ENCODE data around the gene KCNE1.

- TF ChIP-seq, protein P1, sequence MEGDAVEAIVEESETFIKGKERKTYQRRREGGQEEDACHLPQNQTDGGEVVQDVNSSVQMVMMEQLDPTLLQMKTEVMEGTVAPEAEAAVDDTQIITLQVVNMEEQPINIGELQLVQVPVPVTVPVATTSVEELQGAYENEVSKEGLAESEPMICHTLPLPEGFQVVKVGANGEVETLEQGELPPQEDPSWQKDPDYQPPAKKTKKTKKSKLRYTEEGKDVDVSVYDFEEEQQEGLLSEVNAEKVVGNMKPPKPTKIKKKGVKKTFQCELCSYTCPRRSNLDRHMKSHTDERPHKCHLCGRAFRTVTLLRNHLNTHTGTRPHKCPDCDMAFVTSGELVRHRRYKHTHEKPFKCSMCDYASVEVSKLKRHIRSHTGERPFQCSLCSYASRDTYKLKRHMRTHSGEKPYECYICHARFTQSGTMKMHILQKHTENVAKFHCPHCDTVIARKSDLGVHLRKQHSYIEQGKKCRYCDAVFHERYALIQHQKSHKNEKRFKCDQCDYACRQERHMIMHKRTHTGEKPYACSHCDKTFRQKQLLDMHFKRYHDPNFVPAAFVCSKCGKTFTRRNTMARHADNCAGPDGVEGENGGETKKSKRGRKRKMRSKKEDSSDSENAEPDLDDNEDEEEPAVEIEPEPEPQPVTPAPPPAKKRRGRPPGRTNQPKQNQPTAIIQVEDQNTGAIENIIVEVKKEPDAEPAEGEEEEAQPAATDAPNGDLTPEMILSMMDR (IDR thresholded peaks at IDR 0.05; ENCODE audit: low read length), result no peak
- TF ChIP-seq EZH2 (optimal IDR thresholded peaks at IDR 0.05; ENCODE audit: low read depth, low read length), result no peak
These were observed 829 bp downstream of the KCNE1 start for GRCh38 chr21:34511181-34511580.

All from MM.1S (cell line).